ENCODE results near the gene PANX1.

Gene PANX1

DNA sequence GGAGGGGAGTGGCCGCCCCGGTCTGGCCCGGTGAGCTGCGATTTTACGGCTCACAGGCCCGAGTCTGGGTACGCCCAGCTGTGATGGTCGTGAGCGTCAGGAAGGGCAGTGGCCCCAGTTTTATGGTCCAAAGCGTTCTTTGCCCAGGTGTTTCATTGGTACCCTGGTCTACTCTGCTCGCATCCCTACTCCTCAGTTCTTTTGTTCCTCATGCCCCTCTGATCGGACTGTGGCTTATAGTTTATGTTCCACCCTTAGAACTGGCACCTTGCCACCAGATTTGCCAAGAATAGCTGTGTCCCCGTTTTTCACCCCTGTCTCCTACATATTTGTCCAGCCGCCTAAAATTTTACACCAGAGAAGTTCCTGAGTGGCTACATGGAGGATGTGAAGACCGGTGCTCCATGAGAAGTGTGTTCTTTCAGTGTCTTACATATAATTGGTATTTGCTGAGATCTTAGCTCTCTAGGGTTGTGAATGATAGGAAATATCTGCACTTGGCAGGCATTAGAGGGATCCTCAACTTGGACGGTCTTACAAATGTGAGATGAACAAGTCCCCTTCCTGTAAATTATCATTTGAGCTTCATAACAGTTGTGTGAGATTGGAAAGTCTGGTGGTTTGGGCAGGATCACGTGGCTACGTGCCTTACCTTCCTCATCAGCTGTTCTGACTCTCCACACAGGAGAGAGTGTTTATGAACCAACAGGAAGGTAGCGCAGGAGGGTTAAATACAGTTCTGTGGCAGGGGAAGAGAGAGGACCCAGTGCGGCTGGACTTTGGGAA, 1.1 kb downstream of the PANX1 start:
- no peak for DNase-seq (ENCODE audit: low read depth in 2 of 2)

DNA sequence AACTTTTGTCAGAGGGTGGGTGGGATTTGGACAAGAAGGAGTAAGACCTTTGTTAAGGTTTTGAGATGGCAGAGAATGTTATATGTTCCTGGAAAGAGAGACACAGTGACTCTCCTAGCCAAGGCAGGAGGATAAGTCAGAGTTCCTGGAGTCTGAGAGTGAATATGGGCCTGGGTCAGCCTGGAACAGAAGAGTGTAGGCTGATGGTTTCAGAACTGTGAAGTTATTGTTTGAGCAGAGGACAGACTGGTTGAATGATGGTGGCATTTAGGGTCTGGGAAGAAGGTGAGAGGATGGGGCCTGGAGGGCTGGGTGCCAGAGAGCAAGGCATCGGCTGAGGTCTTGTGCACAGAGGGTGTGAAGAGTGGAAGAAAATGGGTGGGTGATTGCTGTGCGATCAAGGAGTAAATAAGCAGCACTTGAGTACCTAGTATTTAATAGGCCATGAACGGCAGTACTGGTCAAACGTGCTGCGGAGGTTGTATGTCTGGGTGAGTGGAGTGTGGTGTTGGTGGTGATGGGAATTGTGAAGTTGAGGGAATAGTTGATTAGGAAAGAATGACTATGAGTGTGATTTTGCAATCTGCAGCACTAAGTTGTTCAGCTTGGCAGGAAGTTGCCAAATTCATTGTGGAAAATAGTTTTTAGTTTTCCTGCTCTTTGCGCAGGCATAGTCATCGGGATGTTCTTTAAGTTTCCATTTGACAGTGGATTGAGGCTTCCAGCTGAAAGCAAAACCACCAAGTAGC, 1.8 kb downstream of the PANX1 start:
- no peak for DNase-seq (ENCODE audit: low read depth in 2 of 2)

DNA sequence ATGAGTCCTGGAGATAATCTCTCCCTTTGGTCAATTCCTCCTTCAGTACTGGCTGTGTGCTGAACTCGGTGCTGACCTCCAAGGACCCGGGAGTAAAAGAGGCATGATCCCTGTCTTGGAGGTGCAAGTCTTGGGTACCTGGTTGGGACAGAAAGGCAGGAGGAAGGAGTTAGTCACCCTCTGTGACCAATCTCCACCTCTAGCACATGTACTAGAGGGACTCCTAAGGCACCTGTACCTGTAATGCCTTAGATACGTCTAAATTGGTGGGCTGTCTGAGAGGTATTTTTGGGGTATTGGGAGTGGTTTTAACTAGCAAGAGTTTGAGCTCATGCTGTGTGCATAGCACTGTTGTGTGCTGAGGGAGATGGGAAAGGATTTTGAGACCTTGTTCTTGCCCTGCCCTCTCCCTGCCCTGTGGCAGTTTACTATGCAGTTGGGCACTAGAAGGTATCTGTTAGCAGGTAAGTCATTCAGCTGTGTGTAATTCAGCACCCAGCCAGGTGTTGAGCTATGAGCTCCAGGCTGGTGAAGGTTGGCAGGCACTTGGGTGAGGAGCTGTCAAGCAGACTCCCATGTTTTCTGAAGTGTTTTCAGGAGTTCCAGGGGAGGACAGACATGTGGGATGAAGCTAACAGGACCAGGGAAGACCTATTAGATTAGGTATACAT, 2.5 kb downstream of the PANX1 start:
- DNase-seq (ENCODE audit: low read depth in 2 of 2), result no peak

DNA sequence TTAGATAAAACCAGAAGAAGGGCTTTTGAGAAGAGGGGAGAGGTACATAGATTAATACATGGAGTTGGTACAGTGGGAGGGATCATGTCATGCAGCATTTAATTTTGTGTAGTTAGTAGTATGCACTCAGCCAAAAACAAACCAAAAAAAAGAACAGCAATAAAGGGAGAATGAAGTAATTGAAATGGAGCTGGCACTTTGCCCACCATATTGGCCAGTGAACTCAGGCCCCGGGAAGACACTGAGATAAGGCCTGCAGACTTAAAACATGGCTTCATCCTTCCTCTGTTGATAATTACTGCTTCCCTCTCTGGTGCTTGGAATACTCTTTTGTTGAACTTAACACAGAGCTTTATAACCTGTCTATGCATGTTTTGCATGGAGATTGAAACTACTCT, 3.1 kb downstream of the PANX1 start:
- no peak for DNase-seq (ENCODE audit: low read depth in 2 of 2)

DNA sequence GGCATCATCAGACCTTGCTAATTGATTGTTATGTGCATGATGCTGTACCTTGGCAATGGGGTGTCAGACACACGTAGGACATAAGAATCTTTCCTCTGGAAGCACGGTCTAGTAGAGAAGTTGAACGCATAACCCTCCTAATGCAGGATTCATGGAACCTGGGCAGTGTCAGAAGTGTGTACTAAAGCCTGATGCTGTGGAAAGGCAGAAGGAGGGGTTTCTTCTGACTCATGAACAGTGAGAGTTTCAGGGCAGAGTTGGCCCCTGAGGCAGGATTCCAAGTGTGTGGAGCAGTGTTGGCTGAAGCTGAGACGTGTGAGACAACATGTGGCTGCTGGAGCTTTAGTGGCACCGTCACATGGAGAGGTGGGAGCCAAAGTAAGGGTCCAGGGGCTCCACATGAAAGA, 3.5 kb downstream of the PANX1 start:
- no peak for DNase-seq (ENCODE audit: low read depth in 2 of 2)

DNA sequence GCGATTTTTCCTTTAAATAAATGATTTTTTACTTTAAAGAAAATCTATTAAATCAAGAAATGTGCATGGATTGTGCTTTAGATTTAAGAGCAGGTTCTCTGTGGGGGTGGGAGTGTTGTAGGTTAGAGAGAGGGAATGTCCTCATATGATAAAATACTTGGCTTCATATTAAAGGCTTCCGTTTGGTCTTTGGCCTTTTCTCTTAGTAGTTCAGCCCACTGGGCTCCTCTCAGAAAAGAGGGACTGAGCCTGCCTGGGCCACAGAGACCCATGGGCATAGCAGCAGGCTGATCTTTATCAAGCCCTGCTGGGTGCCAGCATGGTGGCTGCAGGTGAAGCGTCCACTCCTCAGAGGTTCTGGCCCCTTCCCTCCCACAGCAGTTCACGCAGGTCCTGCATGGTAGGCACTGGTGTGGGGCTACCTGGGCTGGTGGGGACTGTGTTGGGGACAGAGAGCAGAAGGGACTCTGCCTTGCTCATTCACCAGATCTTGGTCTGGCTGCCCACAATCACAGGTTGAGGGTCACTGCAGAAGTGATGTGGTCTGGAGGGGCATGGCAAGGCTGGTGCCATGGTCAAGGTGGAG, 4.3 kb downstream of the PANX1 start:
- DNase-seq (ENCODE audit: low read depth in 2 of 2), result no peak

DNA sequence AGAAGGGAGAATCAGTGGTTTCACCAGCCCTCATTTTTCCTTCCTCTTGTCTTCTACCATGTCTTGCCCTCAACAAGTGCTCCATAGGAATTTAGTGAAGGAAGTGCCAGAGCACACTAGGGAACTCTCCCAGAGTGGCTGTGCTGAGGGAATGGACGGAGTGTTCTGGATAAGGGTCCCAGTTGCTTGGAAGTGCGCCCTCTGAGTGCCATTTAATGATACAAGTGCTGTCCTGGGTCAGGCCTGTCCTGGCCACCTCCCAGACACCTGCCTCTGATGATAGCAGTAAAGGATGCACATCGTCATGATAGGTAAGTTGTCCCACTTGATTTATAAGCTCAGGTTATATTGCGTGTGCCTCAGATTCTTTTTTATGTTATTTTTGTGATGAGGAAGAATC, 5.1 kb downstream of the PANX1 start:
- DNase-seq (ENCODE audit: low read depth in 2 of 2), result no peak

DNA sequence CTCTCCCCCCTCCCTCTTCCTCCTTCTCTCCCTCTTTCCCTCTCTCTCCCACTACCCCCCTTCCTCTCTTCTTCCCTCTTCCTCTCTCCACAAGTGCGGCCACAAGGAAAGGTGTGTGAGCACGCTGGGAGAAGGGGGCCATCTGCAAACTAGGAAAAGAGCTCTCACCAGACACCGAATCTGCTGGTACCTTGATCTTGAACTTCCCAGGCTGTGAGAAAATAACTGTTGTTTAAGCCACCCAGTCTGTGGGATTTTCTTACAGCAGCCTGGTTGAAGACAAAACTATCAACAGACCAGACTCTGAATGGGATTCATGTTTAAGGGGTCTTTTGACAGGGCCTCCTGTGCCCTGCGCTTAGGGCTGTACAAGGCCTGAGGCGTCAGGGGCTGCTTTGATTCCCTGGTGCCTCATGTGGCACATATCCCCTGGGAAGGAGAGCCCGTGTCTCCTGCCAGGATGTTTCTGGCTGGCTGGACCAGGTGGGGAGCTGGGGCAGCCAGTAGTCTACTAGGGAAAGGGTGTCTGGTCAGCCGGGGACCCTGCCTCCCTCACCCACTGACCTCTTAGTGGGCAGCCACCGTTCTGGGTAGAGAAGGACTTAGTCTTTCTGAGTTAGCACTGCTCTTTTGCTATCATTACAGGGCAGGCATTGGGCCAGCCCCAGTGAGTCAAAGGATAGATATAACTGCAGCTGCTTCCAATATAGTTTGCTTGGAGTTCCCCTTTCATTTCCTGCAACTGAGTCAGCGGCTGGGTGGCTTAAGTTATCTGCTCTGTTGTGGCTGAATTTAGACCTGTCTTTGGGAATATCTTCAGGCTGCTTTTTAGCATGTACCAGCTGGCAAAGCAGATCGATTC, 6.2 kb downstream of the PANX1 start:
- DNase-seq (ENCODE audit: low read depth in 2 of 2), result peak in 1 of 2 experiments; percentile 32

DNA sequence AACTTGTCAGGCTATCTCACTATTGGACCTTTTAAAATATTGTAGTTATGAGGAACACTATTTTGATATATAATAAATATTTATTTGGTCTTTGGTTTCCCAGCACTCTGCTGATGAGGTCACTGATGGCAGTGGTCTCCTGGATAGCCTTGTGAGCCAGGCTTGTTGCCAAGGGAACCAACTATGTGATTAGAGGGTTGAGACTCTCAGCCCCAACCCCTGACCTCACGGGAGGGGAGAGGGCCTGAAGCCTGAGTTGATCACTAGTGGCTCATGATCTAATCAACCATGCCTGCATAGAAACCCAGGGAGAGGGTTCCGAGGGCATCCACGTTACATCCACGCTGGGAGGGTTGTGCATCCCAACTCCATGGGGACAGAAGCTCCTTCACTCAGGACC, 10.8 kb downstream of the PANX1 start:
- DNase-seq (ENCODE audit: low read depth in 2 of 2), result no peak

DNA sequence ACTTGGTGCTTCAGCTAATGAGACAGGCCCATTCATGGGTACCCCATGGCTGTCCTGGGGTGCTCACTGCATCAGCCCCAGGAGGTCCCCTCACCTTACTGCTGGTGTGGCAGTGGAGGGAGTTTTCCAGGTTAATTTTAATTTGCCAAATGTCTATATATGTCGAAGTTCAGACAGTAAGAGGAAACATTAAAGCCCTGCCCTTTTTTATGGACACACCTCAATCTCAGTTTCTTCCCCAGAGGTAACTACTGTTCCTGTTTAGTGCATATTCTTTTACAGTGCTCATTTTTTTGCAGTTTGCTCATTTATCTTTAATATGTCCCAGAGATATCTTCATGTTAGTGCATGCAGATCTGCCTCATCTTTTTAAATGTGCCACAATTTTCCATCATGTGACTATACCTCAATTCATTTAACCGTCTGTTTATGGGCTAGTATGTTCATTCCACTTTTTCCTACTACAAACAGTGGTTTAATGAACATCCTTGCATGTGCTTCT, 11.6 kb downstream of the PANX1 start:
- DNase-seq (ENCODE audit: low read depth in 2 of 2), result no peak

DNA sequence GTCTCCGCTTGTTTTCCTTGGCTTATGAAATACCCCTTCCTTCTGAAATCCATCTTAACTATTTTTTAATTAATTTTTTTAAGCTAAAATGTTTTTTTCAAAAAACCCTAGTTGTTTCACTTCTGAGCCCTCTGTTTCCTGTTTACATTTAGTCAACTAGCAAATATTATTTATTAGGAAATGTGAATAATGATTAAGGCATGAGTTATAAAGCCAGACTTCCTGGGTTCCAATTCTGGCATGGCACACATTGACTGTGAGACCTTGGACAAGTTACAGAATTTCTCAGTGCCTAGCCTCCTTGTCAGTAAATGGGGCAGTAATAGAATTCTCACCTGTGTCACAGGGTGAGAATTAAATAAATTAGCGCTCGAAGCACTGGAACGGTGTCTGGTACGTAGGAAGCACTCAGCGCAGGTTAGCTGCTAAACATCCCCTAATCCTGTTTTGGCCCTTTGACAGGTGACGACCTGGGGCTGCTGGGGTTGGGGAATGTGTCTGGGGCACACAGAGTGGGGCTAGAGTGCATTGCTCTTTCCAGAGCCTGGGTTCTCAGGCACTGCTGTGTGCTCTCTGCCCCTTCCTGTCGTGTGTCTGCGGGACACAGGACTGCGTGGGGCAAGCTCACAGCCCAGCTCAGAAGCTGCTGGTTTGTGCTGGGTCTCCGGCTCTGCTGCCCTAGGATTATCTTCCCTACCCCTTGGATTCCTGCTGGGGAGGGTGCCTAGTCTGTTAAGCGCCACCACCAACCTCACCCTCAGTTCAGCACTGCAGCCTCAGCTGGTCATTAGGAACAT, 13.1 kb downstream of the PANX1 start:
- no peak for DNase-seq (ENCODE audit: low read depth in 2 of 2)

DNA sequence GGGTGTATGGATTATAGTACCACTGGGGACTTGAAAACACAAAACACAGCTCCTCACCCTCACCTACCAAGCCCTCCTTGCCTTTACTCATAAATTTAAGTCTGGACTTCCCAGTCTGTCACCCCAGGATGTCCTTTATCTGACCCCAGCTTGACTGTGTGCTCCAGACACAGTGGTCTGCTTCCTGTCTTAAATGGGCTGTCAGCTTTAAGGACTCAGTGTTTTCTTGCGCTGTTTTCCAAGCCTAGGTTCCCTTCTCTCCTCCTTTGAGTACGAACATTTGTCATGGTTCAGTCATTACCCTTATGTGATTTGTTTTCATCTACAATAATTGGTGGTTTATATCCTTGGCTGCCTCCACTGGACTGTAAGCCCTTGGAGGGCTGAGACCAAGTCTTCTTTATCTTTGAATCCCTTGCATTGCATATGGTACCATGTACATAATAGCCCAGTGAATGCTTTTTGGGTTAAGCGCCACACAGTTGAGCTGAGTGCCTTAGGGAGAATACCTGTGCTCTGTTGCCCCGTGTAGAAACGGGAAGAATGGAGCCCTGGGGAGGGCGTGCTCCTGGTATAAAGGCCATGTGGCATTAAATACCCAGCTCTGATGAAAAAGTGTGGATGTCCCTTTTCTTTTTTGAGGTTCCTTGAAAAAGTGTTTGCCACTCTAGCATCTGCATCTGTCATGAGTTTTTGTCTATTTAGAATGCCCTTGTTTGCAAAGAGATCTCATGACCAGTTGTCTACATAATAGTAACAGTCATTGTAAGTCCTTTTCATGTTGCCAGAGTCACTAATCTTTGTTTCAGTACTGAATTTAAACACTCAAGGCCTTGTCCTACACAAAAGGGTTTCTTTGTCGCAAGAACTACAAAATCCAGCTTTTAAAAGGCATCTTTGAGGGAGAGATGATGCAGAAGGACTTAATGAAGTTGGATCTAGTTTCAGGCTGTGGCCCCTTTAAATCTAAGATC, 14.0 kb downstream of the PANX1 start:
- DNase-seq (ENCODE audit: low read depth in 2 of 2), result no peak

DNA sequence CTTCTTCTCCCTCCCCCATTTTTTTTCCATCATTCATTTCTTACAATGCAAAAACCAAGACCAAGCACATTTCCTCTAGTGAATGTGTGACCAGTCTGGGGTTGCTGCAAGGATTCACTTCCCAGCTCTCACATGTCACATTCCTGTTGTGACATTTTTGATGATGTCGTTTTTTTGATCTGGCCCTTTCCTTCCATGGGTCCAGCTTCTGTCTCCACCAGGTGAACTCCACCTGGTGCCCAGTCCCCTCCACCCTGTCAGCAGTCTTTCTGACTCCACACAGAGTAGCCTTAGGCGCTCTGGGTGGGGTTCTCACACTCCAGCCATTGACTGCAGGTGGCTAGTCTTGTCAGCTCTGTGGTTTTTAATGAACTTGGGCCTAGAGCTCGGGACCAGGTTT, 15.6 kb downstream of the PANX1 start:
- no peak for DNase-seq (ENCODE audit: low read depth in 2 of 2)

DNA sequence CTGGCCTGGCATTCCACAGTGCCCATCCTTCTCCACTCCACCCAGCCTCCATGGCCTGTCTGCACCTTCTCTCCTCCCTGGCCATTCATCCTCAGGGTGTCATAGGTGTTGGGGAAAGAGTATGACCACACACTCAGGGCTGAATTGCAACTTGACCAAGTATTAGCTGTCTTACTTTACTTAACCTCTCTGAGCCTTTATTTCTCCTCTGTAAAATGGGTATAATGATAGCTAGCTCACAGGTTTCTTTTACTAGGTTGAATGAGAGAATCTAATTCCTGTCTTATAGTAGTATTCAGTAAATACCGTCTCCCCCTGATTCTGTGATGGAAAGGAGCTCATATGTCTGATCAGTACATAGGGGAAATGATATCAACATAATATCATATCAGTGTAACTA, 16.0 kb downstream of the PANX1 start:
- no peak for DNase-seq (ENCODE audit: low read depth in 2 of 2)

DNA sequence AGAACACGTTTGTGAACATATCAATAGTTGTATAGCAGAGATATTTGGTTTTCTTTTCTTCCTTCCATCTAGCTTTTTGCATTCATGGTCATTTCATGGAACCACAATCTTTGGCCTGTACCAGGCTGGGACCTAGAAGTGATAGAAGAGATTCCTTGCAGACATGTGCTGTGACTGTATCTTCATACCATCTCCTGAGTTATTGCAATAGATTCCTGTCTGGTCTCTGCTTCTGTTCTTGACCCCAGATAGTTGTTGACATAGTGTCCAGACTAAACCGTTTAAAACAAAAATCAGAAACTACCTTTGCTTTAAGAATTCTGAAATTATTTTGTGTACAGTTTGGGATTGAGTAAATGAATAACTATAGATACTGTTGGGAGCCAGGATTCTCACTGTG, 16.8 kb downstream of the PANX1 start:
- DNase-seq (ENCODE audit: low read depth in 2 of 2), result no peak

DNA sequence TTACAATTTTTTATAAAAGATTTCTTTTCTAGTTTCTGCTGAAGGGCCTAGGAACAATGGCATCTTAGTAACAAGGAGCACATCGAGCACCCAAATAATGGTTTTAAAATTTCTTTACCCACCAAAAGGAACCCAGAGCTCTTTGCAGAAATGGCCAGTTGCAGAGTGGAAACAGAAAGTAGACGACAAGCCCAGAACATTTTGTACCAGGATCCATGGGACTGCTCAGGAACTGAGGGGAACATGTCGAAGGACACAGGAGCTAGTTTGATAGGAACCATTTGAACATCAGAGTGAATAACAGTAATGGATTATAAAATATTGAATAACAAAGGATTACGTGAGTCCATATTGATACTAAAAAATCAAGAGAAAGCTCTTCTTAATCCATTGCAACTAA, 17.3 kb downstream of the PANX1 start:
- DNase-seq (ENCODE audit: low read depth in 2 of 2), result no peak

DNA sequence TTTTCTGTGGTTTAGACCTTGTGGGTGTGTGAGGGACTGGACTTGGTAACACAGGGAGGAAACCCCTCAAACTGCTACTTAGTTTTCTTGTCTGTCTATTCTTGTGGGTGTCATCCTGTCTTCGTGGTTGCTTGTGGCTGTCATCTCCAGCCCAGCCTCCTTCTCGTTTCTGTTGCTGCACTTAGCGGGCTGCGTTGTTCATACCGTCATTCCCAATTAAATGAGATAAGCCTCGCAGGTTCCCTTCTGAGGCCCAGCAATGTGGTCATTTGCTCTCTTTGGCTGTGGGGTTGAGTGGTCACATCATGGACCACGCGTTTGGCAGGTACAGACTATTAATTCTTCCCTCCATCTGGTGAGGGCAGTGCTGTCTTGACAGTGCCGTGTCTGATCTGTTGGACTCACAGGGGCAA, 18.8 kb downstream of the PANX1 start:
- DNase-seq (ENCODE audit: low read depth in 2 of 2), result no peak

DNA sequence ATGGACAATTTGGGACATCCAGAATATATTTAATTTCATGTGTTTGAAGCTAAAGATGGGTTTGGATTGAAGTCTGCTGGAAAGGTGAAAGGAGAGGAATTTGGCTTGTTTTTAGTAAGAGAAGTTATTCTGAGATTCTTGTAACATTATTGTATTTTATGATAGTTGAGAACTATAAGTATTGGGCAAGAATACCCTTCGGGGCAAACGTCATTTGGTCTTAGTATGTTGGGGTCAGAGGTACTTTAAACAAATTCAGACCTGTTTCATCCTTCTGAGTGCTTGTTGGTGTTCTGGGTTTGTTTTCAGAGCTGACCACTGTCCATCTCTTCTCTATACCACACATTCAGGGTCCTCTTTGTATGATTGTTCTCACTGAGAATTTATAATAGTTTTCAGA, 19.5 kb downstream of the PANX1 start:
- DNase-seq (ENCODE audit: low read depth in 2 of 2), result no peak

DNA sequence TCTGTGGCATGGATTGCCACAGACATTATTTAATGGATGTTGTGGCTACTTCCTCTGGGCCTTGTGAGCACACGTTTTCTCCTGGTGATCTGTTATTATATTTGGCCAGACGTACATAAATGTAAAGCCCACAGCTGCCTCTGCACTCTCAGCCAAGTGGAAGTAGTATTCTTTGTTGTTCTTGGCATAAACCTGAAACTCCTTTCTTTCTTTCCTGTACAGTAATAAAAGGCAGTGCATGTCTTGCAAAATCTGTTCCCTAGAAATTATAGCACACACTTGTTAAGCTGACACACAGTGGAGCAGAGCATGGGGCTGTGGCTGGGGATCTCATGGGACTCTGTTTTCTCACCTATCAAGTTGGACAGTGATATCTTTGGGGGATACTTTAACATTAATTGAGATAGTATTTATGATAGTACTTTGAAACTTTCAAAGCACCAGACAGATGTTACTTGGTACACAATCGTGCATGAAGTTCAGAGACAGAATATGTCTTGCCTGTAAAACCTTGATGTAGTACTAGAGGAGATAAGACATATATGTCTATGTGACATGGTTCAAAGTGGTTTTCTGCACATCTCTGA, 20.9 kb downstream of the PANX1 start:
- no peak for DNase-seq (ENCODE audit: low read depth in 2 of 2)
